ENCODE data around the gene GPC5. TPM values are rescaled to one million over a fixed set of nuclear protein-coding genes. Genes with fewer than 3 reads are reported as not detected.

The GPC5 gene
- total and polyA plus RNA-seq, 2 donors (not counting 3 experiments of a cell fraction or from before 2014, with no cell fraction given): 0.59 to 0.97 TPM

DNA sequence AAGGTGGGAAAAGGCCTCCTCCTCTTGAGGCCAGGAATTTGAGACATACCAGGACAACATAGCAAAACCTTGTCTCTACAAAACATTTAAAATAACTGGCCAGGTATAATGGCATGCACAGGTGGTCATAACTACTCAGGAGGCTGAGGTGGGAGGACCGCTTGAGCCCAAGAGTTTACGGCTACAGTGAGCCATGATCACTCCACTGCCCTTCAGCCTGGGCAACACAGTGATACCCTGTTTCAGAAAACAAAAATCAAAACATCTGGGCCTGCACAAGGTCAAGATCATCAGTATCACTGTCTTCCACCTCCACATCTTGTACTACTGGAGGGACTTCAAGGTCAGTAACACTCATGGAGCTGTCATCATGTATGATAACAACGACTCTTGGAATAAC lies 1085.5 kb downstream of the GPC5 start:
- POLR2A ChIA-PET: no interaction called here
- Histone ChIP-seq H4K20me1 (replicated peaks; ENCODE audit: control insufficient read depth, extremely low read depth, insufficient read depth, low read length) (no peaks in the 10 kb centered on the region), H3K4me3 (replicated peaks in 1 of 3; ENCODE audit: insufficient read depth in 1 of 3, low read depth in 1 of 3, low read length in 3 of 3) (no peak overlapping the region), H3K4me2 (ENCODE audit: insufficient read depth, low read length) (no peak overlapping the region), H3K27me3 (ENCODE audit: control insufficient read depth in 2 of 2, insufficient read depth in 2 of 2, low read length in 2 of 2) (no peaks in the 10 kb centered on the region), H3K4me1 (ENCODE audit: control insufficient read depth, extremely low read depth, insufficient read depth, low read length) (no peaks in the 10 kb centered on the region), H3K9ac (replicated peaks; ENCODE audit: extremely low read depth, insufficient read depth, low read length) (no peak overlapping the region), H3K9me1 (replicated peaks; ENCODE audit: control insufficient read depth, extremely low read depth, insufficient read depth, low read length) (no peaks in the 10 kb centered on the region), H3K9me3 (replicated peaks; ENCODE audit: control insufficient read depth, insufficient read depth, low read length) (peaks cover 2% of the 10 kb centered on the region), H3K36me3 (ENCODE audit: control insufficient read depth in 2 of 2, extremely low read depth in 1 of 2, insufficient read depth in 2 of 2, low read length in 2 of 2) (no peaks in the 10 kb centered on the region), H2AFZ (ENCODE audit: low read depth, low read length) (no peak overlapping the region), H3K79me2 (ENCODE audit: control insufficient read depth, insufficient read depth, low read length) (no peaks in the 10 kb centered on the region), H3K27ac (ENCODE audit: insufficient read depth, low read depth, low read length) (no peak overlapping the region)
- TF ChIP-seq GATA2 (IDR thresholded peaks at IDR 0.05; ENCODE audit: insufficient read depth, insufficient read length, low read depth, low read length) (no peak), POLR2AphosphoS5 (IDR thresholded peaks at IDR 0.05; ENCODE audit: insufficient read depth, low read depth, low read length) (no peak), MYC (IDR thresholded peaks at IDR 0.05; ENCODE audit: low read depth, low read length) (no peak), POLR2A (IDR thresholded peaks at IDR 0.05; ENCODE audit: low read depth, low read length) (no peak), FOS (IDR thresholded peaks at IDR 0.05; ENCODE audit: borderline replicate concordance, insufficient read depth, low read length) (no peak), EZH2 (IDR thresholded peaks at IDR 0.05; ENCODE audit: borderline replicate concordance, low read depth, low read length, severe bottlenecking) (no peak), JUN (IDR thresholded peaks at IDR 0.05; ENCODE audit: borderline replicate concordance, insufficient read depth, insufficient read length, low read depth) (no peak)
- TF ChIP-seq, protein P1, sequence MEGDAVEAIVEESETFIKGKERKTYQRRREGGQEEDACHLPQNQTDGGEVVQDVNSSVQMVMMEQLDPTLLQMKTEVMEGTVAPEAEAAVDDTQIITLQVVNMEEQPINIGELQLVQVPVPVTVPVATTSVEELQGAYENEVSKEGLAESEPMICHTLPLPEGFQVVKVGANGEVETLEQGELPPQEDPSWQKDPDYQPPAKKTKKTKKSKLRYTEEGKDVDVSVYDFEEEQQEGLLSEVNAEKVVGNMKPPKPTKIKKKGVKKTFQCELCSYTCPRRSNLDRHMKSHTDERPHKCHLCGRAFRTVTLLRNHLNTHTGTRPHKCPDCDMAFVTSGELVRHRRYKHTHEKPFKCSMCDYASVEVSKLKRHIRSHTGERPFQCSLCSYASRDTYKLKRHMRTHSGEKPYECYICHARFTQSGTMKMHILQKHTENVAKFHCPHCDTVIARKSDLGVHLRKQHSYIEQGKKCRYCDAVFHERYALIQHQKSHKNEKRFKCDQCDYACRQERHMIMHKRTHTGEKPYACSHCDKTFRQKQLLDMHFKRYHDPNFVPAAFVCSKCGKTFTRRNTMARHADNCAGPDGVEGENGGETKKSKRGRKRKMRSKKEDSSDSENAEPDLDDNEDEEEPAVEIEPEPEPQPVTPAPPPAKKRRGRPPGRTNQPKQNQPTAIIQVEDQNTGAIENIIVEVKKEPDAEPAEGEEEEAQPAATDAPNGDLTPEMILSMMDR (IDR thresholded peaks at IDR 0.05; ENCODE audit: extremely low read depth in 1 of 2, insufficient read depth in 1 of 2, low read depth in 1 of 2, low read length in 2 of 2): no peak
- TF ChIP-seq, protein P2, sequence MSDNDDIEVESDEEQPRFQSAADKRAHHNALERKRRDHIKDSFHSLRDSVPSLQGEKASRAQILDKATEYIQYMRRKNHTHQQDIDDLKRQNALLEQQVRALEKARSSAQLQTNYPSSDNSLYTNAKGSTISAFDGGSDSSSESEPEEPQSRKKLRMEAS (IDR thresholded peaks at IDR 0.05; ENCODE audit: insufficient read depth, insufficient read length): no peak
- intact Hi-C loops (cut with micrococcal nuclease) (no loop called here), dilution Hi-C loops (cut with MboI; ENCODE audit: extremely low pct_ligation_motif_present, low sequenced_read_pairs) (no loop called here)
- DNase-seq (ENCODE audit: low read depth, low spot score) (no peak), FAIRE-seq (no peak)
- no TSS peak for BruUV-seq (replicated peaks)
- CTCF ChIA-PET: no interaction called here

All from endothelial cell of umbilical vein (primary cell).